GM18858 (cell line): ENCODE results near the gene APOL5.
"Not testable (repeated sequence)": the region's sequence is repeated elsewhere in the genome, so short reads cannot be mapped to it uniquely, and the experiment has no call there.

Source experiments
- ATAC-seq: cut with Tn5 transposase; IDR thresholded peaks from one replicate; pipeline ENCODE4 v1.9.1; 2021; ENCODE audit not compliant: unreplicated experiment

Gene APOL5

DNA sequence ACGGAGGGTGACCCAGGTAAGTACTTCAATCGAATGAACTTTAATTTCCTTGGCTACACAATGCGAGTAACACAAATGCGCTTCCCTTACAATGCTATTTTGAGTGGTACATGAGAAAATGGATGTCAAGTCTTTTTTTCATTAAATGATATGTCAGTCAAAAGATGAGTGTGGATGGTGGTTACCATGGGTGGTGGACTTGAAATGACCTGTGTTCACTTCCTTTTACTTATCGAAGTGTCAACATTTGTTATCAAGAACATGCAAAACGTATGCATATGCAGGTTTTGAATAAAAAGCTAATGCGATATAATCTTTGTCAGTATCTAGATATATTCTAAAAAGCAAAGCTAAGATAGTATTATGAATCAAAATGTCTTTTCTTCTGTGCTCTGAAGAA, 8.8 kb upstream of the APOL5 start:
- ATAC-seq = no peak

- ATAC-seq = no peak
Measured at GRCh38 chr22:35711336-35711735, 6.3 kb upstream of the APOL5 start.

GRCh38 chr22:35712672-35713071, 5.0 kb upstream of the APOL5 start:
- no peak for ATAC-seq

DNA sequence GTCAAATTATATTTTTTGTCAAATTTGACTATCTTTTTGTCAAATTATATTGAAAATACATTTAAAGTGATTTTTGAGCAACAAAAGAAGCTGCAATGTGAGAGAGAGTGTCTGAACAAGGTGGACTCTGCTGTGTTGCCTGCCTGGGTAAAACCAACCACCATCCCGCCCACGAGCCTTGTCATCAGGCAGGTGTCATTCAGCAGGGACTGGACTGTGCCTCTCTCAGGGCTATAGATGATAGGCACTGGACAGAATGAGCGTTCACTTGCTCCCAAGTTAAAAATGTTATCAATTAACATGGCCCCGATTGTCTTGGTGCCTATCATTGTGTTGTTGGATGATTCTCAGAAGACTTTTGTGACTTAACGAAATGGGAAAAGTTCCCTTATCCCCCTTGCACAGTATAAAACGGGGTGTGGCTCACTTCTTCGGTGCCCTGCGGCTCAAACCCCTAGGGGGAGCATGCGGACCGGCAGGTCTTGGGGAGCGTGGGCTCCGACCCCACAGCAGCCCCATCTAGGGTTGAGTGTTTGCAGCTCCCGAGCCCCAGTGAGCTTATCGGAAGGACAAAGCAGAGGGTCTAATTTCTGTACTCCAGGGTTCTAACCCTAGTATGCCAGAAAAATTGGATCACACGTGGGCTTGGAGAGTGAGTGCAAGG, 1.7 kb downstream of the APOL5 start:
- no peak for ATAC-seq

GRCh38 chr22:35721960-35722359, 4.3 kb downstream of the APOL5 start:
- ATAC-seq = no peak

DNA sequence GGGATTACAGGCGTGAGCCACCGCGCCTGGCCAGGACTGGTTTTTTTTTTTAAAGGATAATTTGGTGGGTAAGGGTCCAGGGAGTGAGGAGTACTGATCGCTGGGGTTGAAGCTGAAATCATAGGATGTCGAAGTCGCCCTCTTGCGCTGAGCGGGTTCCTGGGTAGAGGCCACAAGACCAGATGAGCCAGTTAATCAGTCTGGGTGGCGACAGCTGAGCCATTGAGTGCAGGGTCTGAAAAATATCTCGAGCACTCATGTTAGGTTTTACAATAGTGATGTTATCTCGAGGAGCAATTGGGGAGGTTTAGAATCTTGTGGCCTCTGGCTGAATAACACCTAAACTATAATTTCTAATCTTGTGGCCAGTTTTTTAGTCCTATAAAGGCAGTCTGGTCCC, 7.8 kb downstream of the APOL5 start:
- no peak for ATAC-seq

DNA sequence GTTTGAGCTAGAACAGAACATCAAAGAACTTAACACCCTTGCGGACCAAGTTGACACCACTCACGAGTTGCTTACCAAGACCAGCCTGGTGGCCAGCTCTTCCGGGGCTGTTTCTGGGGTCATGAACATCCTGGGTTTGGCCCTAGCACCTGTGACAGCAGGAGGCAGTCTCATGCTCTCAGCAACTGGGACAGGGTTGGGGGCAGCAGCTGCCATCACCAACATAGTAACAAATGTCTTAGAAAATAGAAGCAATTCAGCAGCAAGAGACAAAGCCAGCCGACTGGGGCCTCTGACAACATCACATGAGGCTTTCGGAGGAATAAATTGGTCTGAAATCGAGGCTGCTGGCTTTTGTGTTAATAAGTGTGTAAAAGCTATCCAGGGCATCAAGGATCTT, 8.7 kb downstream of the APOL5 start:
- ATAC-seq = no peak

DNA sequence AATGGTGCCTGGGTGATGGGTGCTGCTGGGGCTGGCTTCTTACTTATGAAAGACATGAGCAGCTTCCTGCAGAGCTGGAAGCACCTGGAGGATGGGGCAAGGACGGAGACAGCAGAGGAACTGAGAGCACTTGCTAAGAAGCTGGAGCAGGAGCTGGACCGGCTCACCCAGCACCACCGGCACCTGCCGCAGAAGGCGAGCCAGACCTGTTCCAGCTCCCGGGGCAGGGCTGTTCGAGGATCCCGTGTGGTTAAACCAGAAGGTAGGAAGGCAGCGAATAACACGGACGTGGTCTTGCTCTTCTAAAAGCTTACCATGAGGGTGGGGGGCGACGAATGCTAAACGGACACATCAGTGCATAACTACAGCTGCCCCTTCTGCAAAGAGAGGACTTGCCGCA, 9.3 kb downstream of the APOL5 start:
- no peak for ATAC-seq

- no peak for ATAC-seq
Measured at GRCh38 chr22:35727436-35727835, 9.8 kb downstream of the APOL5 start.

- no peak for ATAC-seq
Measured at GRCh38 chr22:35728639-35729308, 11.1 kb downstream of the APOL5 start.

DNA sequence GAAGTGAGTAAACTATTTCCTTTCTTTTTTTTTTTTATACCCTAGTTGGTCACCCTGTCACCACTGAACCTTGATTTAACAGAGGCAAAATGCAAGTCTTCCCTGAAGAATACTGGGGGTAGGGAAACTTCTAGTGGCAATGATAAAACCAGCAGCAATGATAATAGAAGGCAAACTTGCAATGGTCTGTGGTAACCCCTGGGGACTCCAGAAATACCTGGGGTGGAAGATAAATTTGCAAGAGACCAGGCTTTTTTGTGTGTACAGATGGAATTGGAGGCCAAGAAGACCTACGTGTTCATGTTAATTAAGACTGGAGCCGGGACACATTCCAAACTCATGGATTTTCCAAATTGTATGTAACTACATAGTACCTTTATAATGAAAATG, 11.6 kb downstream of the APOL5 start:
- no peak for ATAC-seq

GRCh38 chr22:35731321-35731720, 13.6 kb downstream of the APOL5 start:
- ATAC-seq = no peak

GRCh38 chr22:35732116-35732515, 14.4 kb downstream of the APOL5 start:
- ATAC-seq = no peak

- no peak for ATAC-seq
Measured at GRCh38 chr22:35733036-35733435, 15.4 kb downstream of the APOL5 start.

GRCh38 chr22:35733791-35734516, 16.3 kb downstream of the APOL5 start:
- ATAC-seq = no peak

DNA sequence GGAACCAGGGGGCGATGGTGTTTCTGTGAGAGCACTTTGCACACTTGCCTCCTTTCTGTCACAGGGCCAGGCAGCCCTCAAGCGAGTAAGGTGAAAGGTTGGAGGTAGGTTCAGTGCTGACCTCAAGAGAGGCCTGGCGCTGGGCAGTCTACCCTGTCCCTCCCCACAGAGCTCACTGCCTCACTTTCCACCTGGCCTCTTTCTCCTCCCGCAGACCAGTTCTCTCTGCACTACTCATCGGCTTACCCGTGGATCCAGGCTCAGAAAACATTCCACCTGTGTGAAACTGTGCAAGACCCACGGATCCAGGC, 16.8 kb downstream of the APOL5 start:
- ATAC-seq = no peak

- ATAC-seq = no peak
Measured at GRCh38 chr22:35735542-35735941, 17.9 kb downstream of the APOL5 start.

DNA sequence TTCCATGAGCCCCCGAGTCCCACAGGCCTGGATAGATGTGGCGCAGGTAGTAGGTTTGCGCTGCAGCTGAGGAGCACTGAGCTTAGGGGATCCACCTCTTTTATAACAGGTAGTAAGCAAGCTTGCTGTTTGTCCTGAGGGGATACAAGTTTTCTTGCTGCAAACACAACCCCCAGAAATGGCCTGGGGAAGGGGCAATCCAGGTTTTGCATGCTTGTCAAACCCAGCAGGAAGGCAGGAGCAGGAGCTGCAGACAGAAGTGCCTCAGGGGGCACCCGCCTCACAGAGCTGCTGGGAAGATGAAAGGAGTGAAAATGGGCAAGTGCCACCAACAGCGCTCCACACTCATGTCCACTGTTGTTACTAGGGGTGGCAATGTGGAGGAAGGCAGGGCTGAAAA, 18.5 kb downstream of the APOL5 start:
- no peak for ATAC-seq

DNA sequence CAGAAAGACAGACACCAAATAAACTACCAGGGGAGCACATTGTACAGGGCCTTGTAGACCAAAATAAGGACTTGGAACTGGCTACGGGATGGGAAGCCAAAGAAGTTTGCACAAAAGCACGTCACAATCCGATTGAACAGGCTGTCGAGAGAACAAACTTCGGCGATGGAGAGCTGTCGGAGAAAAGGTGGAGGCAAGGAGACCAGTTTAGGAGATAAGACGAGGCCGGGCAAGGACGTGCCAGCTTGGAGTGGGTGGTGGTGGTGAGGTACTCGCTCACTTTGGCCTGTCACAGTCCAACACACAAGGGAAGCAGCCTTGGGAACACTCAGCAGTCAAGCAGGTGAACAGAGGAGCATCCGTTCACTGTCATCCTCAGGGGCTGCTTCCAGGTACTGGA, 19.0 kb downstream of the APOL5 start:
- ATAC-seq = no peak

- not testable (repeated sequence) for ATAC-seq
Measured at GRCh38 chr22:35737886-35738285, 20.2 kb downstream of the APOL5 start.

- no peak for ATAC-seq
Measured at GRCh38 chr22:35739076-35739930, 21.6 kb downstream of the APOL5 start.
